ENCODE results near the gene TRIM43.
"Not testable (repeated sequence)": the region's sequence is repeated elsewhere in the genome, so short reads cannot be mapped to it uniquely, and the experiment has no call there.

DNA sequence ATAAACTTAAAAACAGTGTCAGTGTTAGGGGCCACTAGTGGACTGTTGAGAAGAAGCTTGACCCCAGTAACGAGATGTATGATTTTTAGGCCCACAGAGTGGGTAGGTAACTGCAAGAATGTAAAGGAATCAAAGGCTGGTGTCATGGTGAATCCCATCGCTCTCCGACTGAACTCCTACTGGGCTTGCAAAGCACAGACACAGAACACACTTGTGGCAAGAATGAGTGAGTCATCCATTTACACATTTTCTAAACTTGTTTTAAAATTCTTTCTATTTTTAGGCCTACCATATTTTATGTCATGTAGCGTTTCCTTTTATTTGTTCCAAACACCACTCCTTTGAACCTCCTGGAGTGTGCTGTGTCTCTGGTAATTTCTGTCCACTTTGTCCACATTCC lies 51.1 kb downstream of the TRIM43 start:
- TF ChIP-seq, protein P1, sequence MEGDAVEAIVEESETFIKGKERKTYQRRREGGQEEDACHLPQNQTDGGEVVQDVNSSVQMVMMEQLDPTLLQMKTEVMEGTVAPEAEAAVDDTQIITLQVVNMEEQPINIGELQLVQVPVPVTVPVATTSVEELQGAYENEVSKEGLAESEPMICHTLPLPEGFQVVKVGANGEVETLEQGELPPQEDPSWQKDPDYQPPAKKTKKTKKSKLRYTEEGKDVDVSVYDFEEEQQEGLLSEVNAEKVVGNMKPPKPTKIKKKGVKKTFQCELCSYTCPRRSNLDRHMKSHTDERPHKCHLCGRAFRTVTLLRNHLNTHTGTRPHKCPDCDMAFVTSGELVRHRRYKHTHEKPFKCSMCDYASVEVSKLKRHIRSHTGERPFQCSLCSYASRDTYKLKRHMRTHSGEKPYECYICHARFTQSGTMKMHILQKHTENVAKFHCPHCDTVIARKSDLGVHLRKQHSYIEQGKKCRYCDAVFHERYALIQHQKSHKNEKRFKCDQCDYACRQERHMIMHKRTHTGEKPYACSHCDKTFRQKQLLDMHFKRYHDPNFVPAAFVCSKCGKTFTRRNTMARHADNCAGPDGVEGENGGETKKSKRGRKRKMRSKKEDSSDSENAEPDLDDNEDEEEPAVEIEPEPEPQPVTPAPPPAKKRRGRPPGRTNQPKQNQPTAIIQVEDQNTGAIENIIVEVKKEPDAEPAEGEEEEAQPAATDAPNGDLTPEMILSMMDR (IDR thresholded peaks at IDR 0.05), result not testable (repeated sequence)
- TF ChIP-seq, protein P2, sequence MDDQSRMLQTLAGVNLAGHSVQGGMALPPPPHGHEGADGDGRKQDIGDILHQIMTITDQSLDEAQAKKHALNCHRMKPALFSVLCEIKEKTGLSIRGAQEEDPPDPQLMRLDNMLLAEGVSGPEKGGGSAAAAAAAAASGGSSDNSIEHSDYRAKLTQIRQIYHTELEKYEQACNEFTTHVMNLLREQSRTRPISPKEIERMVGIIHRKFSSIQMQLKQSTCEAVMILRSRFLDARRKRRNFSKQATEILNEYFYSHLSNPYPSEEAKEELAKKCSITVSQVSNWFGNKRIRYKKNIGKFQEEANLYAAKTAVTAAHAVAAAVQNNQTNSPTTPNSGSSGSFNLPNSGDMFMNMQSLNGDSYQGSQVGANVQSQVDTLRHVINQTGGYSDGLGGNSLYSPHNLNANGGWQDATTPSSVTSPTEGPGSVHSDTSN (IDR thresholded peaks at IDR 0.05), result not testable (repeated sequence)
- TF ChIP-seq, protein P3, sequence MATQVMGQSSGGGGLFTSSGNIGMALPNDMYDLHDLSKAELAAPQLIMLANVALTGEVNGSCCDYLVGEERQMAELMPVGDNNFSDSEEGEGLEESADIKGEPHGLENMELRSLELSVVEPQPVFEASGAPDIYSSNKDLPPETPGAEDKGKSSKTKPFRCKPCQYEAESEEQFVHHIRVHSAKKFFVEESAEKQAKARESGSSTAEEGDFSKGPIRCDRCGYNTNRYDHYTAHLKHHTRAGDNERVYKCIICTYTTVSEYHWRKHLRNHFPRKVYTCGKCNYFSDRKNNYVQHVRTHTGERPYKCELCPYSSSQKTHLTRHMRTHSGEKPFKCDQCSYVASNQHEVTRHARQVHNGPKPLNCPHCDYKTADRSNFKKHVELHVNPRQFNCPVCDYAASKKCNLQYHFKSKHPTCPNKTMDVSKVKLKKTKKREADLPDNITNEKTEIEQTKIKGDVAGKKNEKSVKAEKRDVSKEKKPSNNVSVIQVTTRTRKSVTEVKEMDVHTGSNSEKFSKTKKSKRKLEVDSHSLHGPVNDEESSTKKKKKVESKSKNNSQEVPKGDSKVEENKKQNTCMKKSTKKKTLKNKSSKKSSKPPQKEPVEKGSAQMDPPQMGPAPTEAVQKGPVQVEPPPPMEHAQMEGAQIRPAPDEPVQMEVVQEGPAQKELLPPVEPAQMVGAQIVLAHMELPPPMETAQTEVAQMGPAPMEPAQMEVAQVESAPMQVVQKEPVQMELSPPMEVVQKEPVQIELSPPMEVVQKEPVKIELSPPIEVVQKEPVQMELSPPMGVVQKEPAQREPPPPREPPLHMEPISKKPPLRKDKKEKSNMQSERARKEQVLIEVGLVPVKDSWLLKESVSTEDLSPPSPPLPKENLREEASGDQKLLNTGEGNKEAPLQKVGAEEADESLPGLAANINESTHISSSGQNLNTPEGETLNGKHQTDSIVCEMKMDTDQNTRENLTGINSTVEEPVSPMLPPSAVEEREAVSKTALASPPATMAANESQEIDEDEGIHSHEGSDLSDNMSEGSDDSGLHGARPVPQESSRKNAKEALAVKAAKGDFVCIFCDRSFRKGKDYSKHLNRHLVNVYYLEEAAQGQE (IDR thresholded peaks at IDR 0.05; ENCODE audit: low read depth, low read length), result not testable (repeated sequence)
- TF ChIP-seq POLR2AphosphoS5 (IDR thresholded peaks at IDR 0.05; ENCODE audit: low read depth, low read length); GATA2 (CRISPR knock-in tag; IDR thresholded peaks at IDR 0.05): not testable (repeated sequence)
- TF ChIP-seq, protein P4, sequence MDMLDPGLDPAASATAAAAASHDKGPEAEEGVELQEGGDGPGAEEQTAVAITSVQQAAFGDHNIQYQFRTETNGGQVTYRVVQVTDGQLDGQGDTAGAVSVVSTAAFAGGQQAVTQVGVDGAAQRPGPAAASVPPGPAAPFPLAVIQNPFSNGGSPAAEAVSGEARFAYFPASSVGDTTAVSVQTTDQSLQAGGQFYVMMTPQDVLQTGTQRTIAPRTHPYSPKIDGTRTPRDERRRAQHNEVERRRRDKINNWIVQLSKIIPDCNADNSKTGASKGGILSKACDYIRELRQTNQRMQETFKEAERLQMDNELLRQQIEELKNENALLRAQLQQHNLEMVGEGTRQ (IDR thresholded peaks at IDR 0.05; ENCODE audit: borderline replicate concordance, low read depth, low read length), result not testable (repeated sequence)
